Endometrial microvascular endothelial cells (primary cell): ENCODE results near the gene METTL4. TPM values are rescaled to one million over a fixed set of nuclear protein-coding genes. Genes with fewer than 3 reads are reported as not detected.

Experiments
- in situ Hi-C: cut with HindIII; loops from 2 replicates; pipeline ENCODE4 v1.10.0; 2017; ENCODE audit warnings: low sequenced_read_pairs, low pct_unique_long_range_greater_than_20kb; ENCODE audit errors: inconsistent ontology term
- total RNA-seq: library from RNA; depleted of rRNA; stranded (reverse); fragments of >200 nt; gene quantifications from one replicate; pipeline ENCODE4 v1.2.3, GENCODE V29; 2015; ENCODE audit errors: inconsistent ontology term

Gene METTL4
- total RNA-seq, 1 donor from 2014 or later = 8.5 TPM

DNA sequence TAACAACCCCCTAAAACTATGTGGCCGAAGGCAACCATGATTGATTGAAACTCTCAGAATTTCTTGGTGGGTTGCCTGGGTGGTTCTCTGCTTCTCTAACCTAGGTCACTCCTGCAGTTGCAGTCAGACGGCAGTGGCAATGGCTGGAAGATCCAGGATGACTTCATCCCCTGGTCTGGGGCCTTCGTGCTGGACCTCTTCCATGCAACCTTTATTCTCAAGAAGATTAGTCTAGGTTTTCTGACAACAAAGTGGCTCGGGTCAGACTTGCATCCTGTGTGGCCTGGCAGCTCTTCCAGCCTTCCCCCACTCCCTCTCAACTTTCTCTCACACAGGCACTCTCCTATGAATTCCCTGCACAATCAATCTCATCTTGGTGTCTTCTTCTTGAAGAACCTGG, 76.4 kb downstream of the METTL4 start:
- in situ Hi-C loops = no loop called here

Other genes with a start within 250 kb of the METTL4 start
- 21.1 TPM for gene NDC80, start 52 bp upstream of the METTL4 start, total RNA-seq
- 27.6 TPM for gene SMCHD1, start 84.2 kb upstream of the METTL4 start, total RNA-seq